M059J (cell line): Measurements from ENCODE around the gene CFAP46. TPM values are rescaled to one million over a fixed set of nuclear protein-coding genes. Genes with fewer than 3 reads are reported as not detected.
"Not testable (repeated sequence)": the region's sequence is repeated elsewhere in the genome, so short reads cannot be mapped to it uniquely, and the experiment has no call there.

Source experiments
- DNase-seq: peaks from one replicate; pipeline ENCODE4 v3.0.0-alpha.2; 2012; ENCODE audit warnings: low read depth
- total RNA-seq: library from RNA; depleted of rRNA; stranded (reverse); fragments of >200 nt; shearing (Covaris generic); gene quantifications from 2 replicates; pipeline ENCODE4 v1.2.3, GENCODE V29; 2014

The CFAP46 gene
- total RNA-seq, 1 experiment from 2014 or later, result not detected

GRCh38 chr10:132928261-132928660, 14.1 kb downstream of the CFAP46 start:
- DNase-seq, result no peak

- DNase-seq, result no peak
Observed at GRCh38 chr10:132927824-132928223, 14.5 kb downstream of the CFAP46 start.

- DNase-seq, result no peak
Observed at GRCh38 chr10:132926777-132927650, 15.4 kb downstream of the CFAP46 start.

GRCh38 chr10:132926070-132926469, 16.3 kb downstream of the CFAP46 start:
- no peak for DNase-seq

- no peak for DNase-seq
Observed at GRCh38 chr10:132925614-132926013, 16.8 kb downstream of the CFAP46 start.

GRCh38 chr10:132925071-132925561, 17.3 kb downstream of the CFAP46 start:
- DNase-seq, result no peak

- DNase-seq, result no peak
Observed at GRCh38 chr10:132924046-132924952, 18.1 kb downstream of the CFAP46 start.

- DNase-seq, result not testable (repeated sequence)
Observed at GRCh38 chr10:132923384-132923783, 19.0 kb downstream of the CFAP46 start.

- no peak for DNase-seq
Observed at GRCh38 chr10:132922872-132923271, 19.5 kb downstream of the CFAP46 start.

- no peak for DNase-seq
Observed at GRCh38 chr10:132921818-132922807, 20.3 kb downstream of the CFAP46 start.

GRCh38 chr10:132921086-132921485, 21.3 kb downstream of the CFAP46 start:
- DNase-seq, result no peak

- DNase-seq, result no peak
Observed at GRCh38 chr10:132920101-132920925, 22.1 kb downstream of the CFAP46 start.

GRCh38 chr10:132919374-132920100, 22.8 kb downstream of the CFAP46 start:
- DNase-seq, result no peak

- DNase-seq, result no peak
Observed at GRCh38 chr10:132918617-132919373, 23.6 kb downstream of the CFAP46 start.

- DNase-seq, result no peak
Observed at GRCh38 chr10:132918264-132918616, 24.1 kb downstream of the CFAP46 start.

- DNase-seq, result no peak
Observed at GRCh38 chr10:132916956-132917666, 25.3 kb downstream of the CFAP46 start.

- no peak for DNase-seq
Observed at GRCh38 chr10:132916421-132916841, 25.9 kb downstream of the CFAP46 start.

GRCh38 chr10:132915411-132915810, 27.0 kb downstream of the CFAP46 start:
- DNase-seq, result no peak
